AG04449 (cell line): Measurements from ENCODE around the gene XKR7.

Experiments used
- CTCF ChIA-PET: fragments of 350-600 bp; formaldehyde crosslinking; extraction: SDS; loops from one replicate; lab custom pipeline; 2021; ENCODE audit warnings: antibody characterized with exemption; lab: Yijun Ruan, JAX
- POLR2A ChIA-PET: fragments of 400-600, 350-600 bp; formaldehyde crosslinking; extraction: SDS; loops from one replicate; lab custom pipeline; 2020; ENCODE audit warnings: antibody characterized with exemption, inconsistent platforms; lab: Yijun Ruan, JAX
- DNase-seq: peaks from one replicate; pipeline ENCODE4 v3.0.0-alpha.2; 2010; ENCODE audit warnings: low read depth, low spot score
- H3K4me3 ChIP-seq: 2 replicates; pipeline ENCODE4 v1.5.1; 2011; ENCODE audit warnings: low read depth, mild to moderate bottlenecking, control low read depth, low read length
- TF ChIP-seq, protein P1 (sequence below): IDR thresholded peaks from one replicate; pipeline ENCODE4 v1.5.1; 2011; ENCODE audit warnings: mild to moderate bottlenecking, moderate library complexity, low read length, control low read depth, inconsistent platforms; ENCODE audit not compliant: insufficient read depth; ENCODE audit errors: missing control alignments

XKR7 gene

DNA sequence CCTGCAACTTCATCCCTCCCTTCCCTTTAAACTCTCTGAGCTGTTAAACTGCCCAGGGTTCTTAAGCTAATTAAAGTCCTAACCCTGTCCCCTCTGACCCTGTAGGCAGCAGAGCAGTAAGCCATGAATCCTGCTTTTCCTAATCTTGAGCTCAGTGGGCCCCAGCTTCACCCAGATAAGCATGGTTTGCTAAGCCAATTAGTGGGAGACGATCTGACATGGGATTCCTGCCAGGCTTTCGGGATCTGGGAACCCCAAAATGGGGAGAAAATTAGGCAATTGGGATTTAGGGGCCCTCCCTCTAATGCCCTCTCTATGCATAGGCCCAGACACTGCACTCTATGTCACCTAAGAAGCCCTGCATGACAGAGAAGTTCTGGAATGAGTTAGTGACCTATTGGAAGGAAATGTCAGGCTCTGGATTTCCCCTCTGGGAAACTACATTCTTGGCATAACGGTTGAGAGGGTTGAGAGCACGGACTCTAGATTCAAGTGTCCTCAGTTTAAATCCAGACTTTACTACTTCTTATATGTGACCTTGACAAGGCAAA is 4.6 kb downstream of the XKR7 start:
- POLR2A ChIA-PET = interaction anchor here (0.6 kb wide), 1 partner anchor 298 kb away, joined by 3 read pairs; no protein-coding TSS in a partner anchor
- H3K4me3 ChIP-seq = no peak overlapping the region

DNA sequence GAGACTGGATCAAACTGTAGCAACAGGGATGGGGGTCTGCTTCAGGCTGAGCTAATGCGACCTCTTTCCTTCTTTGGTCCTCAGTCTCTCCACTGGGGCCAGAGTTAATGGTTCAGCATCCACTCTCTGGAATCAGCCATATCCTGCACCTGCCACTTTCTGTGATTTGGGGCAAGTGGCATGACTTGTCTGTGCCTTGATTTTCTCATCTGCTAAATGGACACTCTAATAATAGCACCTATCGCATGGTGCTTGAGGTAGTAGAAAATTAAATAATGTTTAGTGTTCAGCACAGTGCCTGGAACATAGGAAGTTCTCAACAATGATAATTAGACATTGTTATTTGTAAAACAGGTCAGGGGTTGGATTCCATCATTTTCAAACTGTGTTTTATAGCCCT is 6.3 kb downstream of the XKR7 start:
- TF ChIP-seq, protein P1, sequence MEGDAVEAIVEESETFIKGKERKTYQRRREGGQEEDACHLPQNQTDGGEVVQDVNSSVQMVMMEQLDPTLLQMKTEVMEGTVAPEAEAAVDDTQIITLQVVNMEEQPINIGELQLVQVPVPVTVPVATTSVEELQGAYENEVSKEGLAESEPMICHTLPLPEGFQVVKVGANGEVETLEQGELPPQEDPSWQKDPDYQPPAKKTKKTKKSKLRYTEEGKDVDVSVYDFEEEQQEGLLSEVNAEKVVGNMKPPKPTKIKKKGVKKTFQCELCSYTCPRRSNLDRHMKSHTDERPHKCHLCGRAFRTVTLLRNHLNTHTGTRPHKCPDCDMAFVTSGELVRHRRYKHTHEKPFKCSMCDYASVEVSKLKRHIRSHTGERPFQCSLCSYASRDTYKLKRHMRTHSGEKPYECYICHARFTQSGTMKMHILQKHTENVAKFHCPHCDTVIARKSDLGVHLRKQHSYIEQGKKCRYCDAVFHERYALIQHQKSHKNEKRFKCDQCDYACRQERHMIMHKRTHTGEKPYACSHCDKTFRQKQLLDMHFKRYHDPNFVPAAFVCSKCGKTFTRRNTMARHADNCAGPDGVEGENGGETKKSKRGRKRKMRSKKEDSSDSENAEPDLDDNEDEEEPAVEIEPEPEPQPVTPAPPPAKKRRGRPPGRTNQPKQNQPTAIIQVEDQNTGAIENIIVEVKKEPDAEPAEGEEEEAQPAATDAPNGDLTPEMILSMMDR = no peak

More for the DNA sequence above, 4.6 kb downstream of the XKR7 start:
- TF ChIP-seq, protein P1 = no peak
- CTCF ChIA-PET = interaction anchor here (1.4 to 1.6 kb wide), 2 partner anchors 12 to 21 kb away, joined by 3 to 8 read pairs; partner anchors contain the start of gene PDRG1
- DNase-seq = no peak

DNA sequence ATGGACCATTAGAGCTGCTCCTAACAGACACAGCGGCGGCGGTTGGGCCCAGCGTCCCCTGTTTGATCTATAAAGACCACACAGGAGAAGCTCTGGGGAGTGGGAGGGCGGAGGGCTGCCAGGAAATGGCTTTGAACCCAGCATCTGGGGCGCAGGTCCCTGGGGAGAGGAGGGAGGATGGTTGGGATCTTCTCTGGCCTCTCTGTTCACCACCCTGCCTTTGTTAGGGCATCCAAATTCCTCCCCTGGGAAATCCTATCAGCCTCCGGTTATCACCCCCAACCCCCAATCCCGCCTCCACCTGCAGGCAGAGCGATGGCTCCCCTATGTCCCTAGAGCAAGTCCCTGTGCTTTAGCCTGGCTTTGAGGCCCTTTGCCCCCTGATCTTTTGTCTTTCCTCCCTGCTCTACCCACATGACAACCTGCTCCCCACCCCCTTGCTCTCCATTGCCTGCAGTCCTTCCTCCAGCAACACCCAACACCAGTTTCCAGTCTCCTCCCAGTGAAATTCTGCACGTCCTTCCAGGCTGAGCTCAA is 7.1 kb downstream of the XKR7 start:
- DNase-seq = no peak
- H3K4me3 ChIP-seq = no peak overlapping the region
- CTCF ChIA-PET = interaction anchor here (0.8 to 1.2 kb wide), 5 partner anchors 23 to 152 kb away, joined by 3 to 5 read pairs (median 3); partner anchors contain the start of gene PDRG1

More for the DNA sequence above, 6.3 kb downstream of the XKR7 start:
- no peak for DNase-seq
- ChIA-PET POLR2A (no interaction called here), CTCF (no interaction called here)
- no peak overlapping the region for H3K4me3 ChIP-seq

DNA sequence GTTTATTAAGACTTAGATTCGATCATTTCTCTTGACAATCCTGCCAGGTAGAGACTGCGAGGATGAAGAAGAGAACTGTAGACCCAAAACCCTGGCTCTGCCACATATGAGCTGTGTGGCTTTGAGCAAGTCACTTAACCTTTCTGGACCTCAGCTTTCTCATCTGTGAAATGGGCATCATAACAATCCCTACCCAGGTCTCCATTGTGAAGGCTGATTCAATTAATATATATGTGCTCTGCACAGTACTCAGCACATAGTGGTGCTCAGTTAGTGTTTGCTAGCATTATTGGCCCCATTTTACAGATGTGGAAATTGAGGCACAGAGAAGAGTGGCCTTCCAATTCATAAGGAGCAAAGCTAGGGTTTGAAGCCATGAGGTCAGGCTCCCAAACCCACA is 7.9 kb downstream of the XKR7 start:
- H3K4me3 ChIP-seq = no peak overlapping the region
- DNase-seq = no peak
- ChIA-PET CTCF (interaction anchor here (0.8 to 1.2 kb wide), 5 partner anchors 23 to 153 kb away, joined by 3 to 5 read pairs (median 3); partner anchors contain the start of gene PDRG1), POLR2A (no interaction called here)
- TF ChIP-seq, protein P1 = no peak

More for the DNA sequence above, 7.1 kb downstream of the XKR7 start:
- POLR2A ChIA-PET = no interaction called here
- TF ChIP-seq, protein P1 = no peak

DNA sequence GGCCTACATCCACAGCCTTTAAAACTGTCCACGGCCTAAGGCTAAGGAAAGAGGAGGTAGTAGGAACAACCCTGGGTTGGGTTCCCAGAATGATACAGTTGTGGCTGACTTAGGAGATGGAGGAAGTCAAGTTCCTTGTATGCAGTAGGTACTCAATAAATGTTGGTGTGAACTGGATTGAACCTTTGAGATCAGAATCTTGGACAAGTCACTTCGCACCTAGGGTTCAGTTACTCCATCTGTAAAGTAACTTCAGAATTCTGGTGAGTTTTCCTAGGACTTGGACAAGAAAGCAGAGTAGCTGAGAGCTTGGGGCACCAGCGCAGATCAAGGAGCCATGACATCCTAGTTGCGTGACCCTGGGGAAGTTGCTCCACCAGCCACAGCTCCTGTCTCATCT is 9.1 kb downstream of the XKR7 start:
- no peak overlapping the region for H3K4me3 ChIP-seq
- DNase-seq = no peak
- CTCF ChIA-PET = interaction anchor here (0.9 to 1.0 kb wide), 2 partner anchors 25 to 150 kb away, joined by 3 to 5 read pairs; partner anchors contain the start of gene PDRG1
- TF ChIP-seq, protein P1 = no peak
- POLR2A ChIA-PET = no interaction called here

DNA sequence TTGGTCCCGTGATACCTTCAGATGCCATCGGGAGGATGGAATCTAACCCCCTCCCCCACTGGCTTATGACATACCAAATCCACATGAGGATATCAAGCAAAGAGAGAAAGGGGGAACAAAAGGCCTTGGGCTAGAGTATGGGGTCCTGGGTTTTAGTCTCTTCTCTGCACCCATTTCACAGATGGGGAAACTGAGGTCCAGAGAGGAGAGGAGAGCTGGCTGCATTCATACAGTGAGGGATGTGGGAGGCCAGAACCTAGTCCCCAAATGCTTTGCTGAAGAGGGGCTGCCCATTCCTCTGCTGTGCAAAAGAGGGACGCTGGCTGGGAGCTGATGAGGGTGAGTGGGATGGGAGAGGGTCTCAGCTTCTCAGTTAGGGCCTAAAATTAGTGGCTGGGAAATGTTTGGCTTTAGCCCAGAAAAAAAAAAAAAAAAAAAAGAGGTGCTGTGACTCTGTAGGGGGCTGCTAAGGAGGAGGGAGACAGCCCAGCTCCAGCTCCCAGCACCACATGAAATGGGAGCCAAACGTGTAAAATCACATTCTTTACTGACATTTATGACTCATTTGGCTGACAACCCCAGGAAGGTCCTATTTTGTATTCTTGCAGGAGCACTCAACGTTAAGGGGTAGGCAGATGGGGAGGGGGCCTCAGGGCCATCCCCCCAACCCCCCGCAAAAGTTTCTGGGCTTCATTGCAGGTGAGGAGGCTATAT is 11.9 kb downstream of the XKR7 start:
- TF ChIP-seq, protein P1 = no peak
- CTCF ChIA-PET = interaction anchor here (1.4 kb wide), 1 partner anchor 46 kb away, joined by 4 read pairs; no protein-coding TSS in a partner anchor
- DNase-seq = no peak
- POLR2A ChIA-PET = no interaction called here
- H3K4me3 ChIP-seq = no peak overlapping the region
